ENCODE results near the gene CYP4F11. TPM values are rescaled to one million over a fixed set of nuclear protein-coding genes. Genes with fewer than 3 reads are reported as not detected.
"Not testable (repeated sequence)": the region's sequence is repeated elsewhere in the genome, so short reads cannot be mapped to it uniquely, and the experiment has no call there.

CYP4F11 gene
- total RNA-seq, 1 experiment from 2014 or later, result not detected

DNA sequence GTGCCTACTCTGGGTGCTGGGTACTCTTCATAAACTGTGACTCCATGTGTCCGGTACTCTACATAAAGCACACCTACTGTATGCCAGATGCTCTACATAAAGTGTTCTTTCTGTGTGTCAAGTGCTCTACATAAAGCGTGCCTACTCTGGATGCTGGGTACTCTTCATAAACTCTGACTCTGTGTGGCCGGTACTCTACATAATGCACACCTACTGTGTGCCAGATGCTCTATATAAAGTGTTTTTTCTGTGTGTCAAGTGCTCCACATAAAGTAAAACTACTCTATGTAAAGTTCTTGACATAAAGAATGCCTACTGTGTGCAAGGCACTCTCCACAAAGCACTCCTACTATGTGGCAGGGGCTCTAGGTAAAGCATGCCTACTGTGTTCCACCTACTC is 1.8 kb upstream of the CYP4F11 start:
- H3K4me1 ChIP-seq, result no peaks in the 10 kb centered on the region
- no peaks in the 10 kb centered on the region for H3K4me1 Mint-ChIP-seq (ENCODE audit: low read depth, unreplicated experiment)
- H3K9me3 ChIP-seq, result no peaks in the 10 kb centered on the region
- intact Hi-C loops (cut with micrococcal nuclease; ENCODE audit: unreplicated experiment), result no loop called here
- no peaks in the 10 kb centered on the region for H3K36me3 ChIP-seq (ENCODE audit: control insufficient read depth, insufficient read depth, low read length)
- BruUV-seq (replicated peaks), result no TSS peak
- DNase-seq, result no peak
- peaks cover 14% of the 10 kb centered on the region for H3K9me3 Mint-ChIP-seq (ENCODE audit: unreplicated experiment)
- peaks cover 2% of the 10 kb centered on the region for H3K27me3 Mint-ChIP-seq (ENCODE audit: insufficient read depth, unreplicated experiment)
- no peaks in the 10 kb centered on the region for H3K27me3 ChIP-seq (replicated peaks; ENCODE audit: control insufficient read depth, insufficient read depth, low read length)
- no peak overlapping the region for H3K27ac Mint-ChIP-seq (ENCODE audit: unreplicated experiment)
- H3K36me3 Mint-ChIP-seq (ENCODE audit: insufficient read depth, unreplicated experiment), result no peaks in the 10 kb centered on the region
- TF ChIP-seq, protein P1, sequence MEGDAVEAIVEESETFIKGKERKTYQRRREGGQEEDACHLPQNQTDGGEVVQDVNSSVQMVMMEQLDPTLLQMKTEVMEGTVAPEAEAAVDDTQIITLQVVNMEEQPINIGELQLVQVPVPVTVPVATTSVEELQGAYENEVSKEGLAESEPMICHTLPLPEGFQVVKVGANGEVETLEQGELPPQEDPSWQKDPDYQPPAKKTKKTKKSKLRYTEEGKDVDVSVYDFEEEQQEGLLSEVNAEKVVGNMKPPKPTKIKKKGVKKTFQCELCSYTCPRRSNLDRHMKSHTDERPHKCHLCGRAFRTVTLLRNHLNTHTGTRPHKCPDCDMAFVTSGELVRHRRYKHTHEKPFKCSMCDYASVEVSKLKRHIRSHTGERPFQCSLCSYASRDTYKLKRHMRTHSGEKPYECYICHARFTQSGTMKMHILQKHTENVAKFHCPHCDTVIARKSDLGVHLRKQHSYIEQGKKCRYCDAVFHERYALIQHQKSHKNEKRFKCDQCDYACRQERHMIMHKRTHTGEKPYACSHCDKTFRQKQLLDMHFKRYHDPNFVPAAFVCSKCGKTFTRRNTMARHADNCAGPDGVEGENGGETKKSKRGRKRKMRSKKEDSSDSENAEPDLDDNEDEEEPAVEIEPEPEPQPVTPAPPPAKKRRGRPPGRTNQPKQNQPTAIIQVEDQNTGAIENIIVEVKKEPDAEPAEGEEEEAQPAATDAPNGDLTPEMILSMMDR (IDR thresholded peaks at IDR 0.05; ENCODE audit: insufficient read depth in 1 of 2, low read depth in 1 of 2, low read length in 1 of 2, severe bottlenecking in 1 of 2, unreplicated experiment in 1 of 2), result no peak
- H3K4me3 Mint-ChIP-seq (ENCODE audit: unreplicated experiment), result no peak overlapping the region
- ChIA-PET CTCF (no interaction called here), POLR2A (no interaction called here)
- H3K4me3 ChIP-seq (ENCODE audit: low read depth, low read length), result no peak overlapping the region

DNA sequence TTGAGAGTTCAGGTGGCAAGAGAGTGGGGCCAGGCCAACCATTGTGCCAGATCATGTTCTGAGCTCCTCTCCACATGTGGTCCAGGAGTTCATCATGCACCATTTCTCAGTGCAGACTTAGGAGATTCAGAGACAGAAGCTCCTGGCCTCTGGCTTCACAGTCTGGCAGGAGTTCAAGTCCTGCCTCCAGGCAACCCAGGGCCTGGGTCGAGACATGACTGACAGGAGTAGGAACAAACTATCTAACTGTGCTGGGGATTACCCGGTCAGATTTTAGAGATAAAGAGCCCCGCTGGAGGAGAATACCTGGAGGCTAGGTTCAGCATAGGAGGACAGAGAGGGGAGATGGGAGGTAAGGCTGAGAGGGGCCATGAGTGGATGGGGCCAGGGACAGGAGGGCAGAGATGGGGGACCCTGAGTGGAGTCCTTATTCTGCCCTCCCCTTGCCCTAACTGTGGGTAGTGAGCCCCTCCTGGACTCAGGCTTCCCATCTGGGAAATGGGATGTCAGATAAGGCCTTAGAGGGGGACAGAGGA is 906 bp upstream of the CYP4F11 start:
- no peak for DNase-seq
- Histone ChIP-seq H3K27me3 (replicated peaks; ENCODE audit: control insufficient read depth, insufficient read depth, low read length) (no peaks in the 10 kb centered on the region), H3K9me3 (no peaks in the 10 kb centered on the region), H3K36me3 (ENCODE audit: control insufficient read depth, insufficient read depth, low read length) (no peaks in the 10 kb centered on the region), H3K4me3 (ENCODE audit: low read depth, low read length) (no peak overlapping the region), H3K4me1 (no peaks in the 10 kb centered on the region)
- CTCF ChIA-PET, result no interaction called here
- Mint-ChIP-seq H3K4me1 (ENCODE audit: low read depth, unreplicated experiment) (no peaks in the 10 kb centered on the region), H3K27me3 (ENCODE audit: insufficient read depth, unreplicated experiment) (peaks cover 2% of the 10 kb centered on the region), H3K4me3 (ENCODE audit: unreplicated experiment) (no peak overlapping the region), H3K36me3 (ENCODE audit: insufficient read depth, unreplicated experiment) (no peaks in the 10 kb centered on the region), H3K9me3 (ENCODE audit: unreplicated experiment) (peaks cover 5% of the 10 kb centered on the region), H3K27ac (ENCODE audit: unreplicated experiment) (no peak overlapping the region)
- intact Hi-C loops (cut with micrococcal nuclease; ENCODE audit: unreplicated experiment), result no loop called here
- TF ChIP-seq, protein P1 (IDR thresholded peaks at IDR 0.05; ENCODE audit: insufficient read depth in 1 of 2, low read depth in 1 of 2, low read length in 1 of 2, severe bottlenecking in 1 of 2, unreplicated experiment in 1 of 2), result no peak
- POLR2A ChIA-PET, result no interaction called here
- no TSS peak for BruUV-seq (replicated peaks)

DNA sequence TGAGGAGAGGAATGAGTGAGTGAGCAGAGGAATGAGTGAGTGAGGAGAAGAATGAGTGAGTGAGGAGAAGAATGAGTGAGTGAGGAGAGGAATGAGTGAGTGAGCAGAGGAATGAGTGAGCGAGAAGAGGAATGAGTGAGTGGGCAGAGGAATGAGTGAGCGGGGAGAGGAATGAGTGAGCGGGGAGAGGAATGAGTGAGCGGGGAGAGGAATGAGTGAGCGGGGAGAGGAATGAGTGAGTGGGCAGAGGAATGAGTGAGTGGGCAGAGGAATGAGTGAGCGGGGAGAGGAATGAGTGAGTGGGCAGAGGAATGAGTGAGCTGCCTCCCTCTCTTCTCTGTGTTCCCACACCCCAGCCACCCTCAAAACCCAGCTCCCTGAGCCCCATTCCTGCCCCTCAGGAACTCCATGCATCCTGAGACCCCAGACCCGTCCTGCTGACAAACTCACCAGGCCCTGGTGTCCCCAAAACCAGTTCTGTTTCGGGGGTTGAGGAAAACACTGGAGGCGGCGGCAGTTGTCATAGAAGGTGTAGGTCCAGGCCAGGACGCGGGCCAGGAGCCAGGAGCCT is 483 bp downstream of the CYP4F11 start:
- H3K9me3 Mint-ChIP-seq (ENCODE audit: unreplicated experiment); intact Hi-C loops (cut with micrococcal nuclease; ENCODE audit: unreplicated experiment); H3K4me1 ChIP-seq; POLR2A ChIA-PET; H3K4me3 ChIP-seq (ENCODE audit: low read depth, low read length); H3K27me3 Mint-ChIP-seq (ENCODE audit: insufficient read depth, unreplicated experiment); H3K4me1 Mint-ChIP-seq (ENCODE audit: low read depth, unreplicated experiment); H3K27ac Mint-ChIP-seq (ENCODE audit: unreplicated experiment); H3K36me3 ChIP-seq (ENCODE audit: control insufficient read depth, insufficient read depth, low read length); DNase-seq; H3K9me3 ChIP-seq; BruUV-seq (replicated peaks); H3K4me3 Mint-ChIP-seq (ENCODE audit: unreplicated experiment); H3K36me3 Mint-ChIP-seq (ENCODE audit: insufficient read depth, unreplicated experiment); H3K27me3 ChIP-seq (replicated peaks; ENCODE audit: control insufficient read depth, insufficient read depth, low read length): not testable (repeated sequence)
- CTCF ChIA-PET, result interaction anchor here (0.7 kb wide), 1 partner anchor 13 kb away, joined by 3 read pairs; no protein-coding TSS in a partner anchor

All from Caco-2 (cell line).